Measurements from ENCODE around the gene WWOX.
"Not testable (repeated sequence)": the region's sequence is repeated elsewhere in the genome, so short reads cannot be mapped to it uniquely, and the experiment has no call there.

WWOX gene

DNA sequence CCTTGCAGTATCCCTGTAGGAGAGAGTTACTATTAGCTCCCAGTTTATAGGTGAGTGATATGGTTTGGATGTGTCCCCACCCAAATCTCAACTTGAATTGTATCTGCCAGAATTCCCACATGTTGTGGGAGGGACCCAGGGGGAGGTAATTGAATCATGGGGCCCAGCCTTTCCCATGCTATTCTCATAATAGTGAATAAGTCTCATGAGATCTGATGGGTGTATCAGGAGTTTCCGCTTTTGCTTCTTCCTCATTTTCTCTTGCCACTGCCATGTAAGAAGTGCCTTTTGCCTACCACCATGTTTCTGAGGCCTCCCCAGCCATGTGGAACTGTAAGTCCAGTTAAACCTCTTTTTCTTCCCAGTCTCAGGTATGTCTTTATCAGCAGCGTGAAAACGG lies 592.3 kb downstream of the WWOX start:
- DNase-seq (ENCODE audit: low spot score), result not testable (repeated sequence)

- DNase-seq (ENCODE audit: low spot score), result no peak
Measured at GRCh38 chr16:78693496-78693895, 594.0 kb downstream of the WWOX start.

GRCh38 chr16:78694414-78694813 lies 595.0 kb downstream of the WWOX start:
- DNase-seq (ENCODE audit: low spot score), result no peak

- no peak for DNase-seq (ENCODE audit: low spot score)
Measured at GRCh38 chr16:78695391-78695790, 595.9 kb downstream of the WWOX start.

DNA sequence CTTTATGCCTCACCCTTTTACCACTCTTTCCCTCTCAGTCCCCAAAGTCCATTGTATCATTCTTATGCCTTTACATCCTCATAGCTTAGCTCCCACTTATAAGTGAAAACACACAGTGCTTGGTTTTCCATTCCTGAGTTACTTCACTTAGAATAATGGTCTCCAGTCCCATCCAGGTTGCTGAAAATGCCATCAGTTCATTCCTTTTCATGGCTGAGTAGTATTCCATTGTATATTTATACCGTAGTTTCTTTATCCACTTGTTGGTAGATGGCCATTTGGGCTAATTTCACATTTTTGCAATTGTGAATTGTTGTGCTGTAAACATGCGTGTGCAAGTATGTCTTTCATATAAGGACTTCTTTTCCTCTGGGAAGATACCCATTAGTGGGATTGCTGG lies 597.3 kb downstream of the WWOX start:
- no peak for DNase-seq (ENCODE audit: low spot score)

- DNase-seq (ENCODE audit: low spot score), result no peak
Measured at GRCh38 chr16:78697426-78697825, 598.0 kb downstream of the WWOX start.

DNA sequence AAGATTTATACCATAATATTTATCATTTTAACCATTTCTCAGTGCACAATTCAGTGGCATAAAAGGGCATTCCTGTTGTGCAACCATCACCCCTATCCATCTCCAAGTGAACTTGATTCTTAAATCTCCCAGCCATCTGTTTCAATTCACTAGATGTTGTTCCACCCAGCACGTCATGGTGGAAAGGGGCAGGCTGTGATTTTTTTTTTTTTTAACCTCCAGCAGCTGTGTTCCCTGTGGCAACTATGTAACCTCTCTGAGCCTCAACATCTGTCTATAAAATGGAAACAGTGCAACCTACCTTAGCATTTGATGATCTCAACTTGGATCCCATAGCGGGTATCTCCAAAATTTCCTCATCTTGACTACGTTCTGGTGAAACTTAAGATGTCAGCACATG lies 604.5 kb downstream of the WWOX start:
- no peak for DNase-seq (ENCODE audit: low spot score)

DNA sequence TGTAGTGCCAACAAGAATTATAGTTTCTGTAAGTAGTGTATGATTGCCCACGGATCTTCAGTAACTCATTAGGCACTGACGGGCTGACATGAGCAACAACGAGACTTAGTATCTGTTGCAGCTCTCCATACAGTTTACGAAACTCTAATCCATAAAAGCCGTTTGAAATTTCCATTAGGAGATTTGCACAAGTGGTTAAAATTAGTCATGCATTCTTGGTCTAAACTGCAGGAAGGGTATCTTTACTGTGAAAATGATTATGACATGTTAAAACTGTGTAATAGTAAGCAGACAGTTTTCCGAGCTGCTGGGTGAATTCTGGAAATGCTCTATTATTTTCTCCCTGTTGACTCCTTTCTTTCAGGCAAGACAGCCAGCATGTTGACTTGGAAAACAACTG lies 605.0 kb downstream of the WWOX start:
- DNase-seq (ENCODE audit: low spot score), result no peak

- DNase-seq (ENCODE audit: low spot score), result no peak
Measured at GRCh38 chr16:78705694-78706093, 606.2 kb downstream of the WWOX start.

DNA sequence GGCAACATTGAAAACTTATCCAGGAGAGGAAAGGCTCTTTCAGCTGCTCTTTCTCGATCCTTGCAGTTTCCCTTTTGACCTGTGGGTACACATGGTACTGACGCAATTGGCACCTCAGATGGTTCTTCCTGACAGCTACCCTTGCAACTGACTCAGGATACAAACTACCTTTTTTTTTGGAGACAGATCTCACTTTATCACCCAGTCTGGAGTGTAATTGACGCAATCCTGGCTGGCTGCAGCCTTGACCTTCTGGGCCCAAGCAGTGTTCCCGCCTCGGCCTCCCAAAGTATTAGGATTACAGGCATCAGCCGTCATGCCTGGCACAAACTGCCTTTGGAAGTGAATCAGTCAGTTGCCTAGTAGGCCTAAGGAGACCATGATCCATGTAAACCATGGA lies 607.2 kb downstream of the WWOX start:
- no peak for DNase-seq (ENCODE audit: low spot score)

DNA sequence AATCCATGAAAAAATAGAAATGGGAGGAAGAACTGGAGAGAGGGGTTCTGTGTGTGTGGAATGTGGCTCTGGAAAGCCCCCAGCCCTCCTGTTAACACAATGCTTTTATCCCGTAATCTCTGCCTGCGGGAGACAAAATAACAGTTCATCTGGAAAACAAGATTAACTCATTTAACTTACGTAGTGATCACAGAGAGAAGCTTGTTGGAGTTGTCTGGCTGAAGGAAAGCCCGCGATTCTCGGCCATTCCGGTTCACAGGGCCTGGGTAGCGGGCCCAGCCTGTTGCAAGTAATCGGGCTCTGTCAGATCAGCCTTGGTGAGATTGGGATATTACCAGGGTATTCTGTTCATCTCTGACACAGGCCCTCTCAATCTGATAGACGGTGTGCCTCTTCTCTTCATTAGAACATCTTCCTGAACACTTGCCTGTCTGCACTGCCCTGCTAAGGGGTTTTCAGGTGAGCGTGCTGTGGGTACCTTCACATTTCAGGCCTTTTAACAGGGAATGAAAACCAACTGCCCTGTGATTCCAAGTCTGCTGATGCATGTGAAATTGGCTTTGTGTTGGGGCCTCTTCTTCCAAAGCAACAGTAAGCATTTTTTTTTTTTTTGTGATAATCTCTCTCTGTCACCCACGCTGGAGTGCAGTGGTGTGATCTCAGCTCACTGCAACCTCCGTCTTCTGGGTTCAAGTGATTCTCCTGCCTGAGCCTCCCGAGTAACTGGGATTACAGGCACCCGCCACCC lies 609.9 kb downstream of the WWOX start:
- DNase-seq (ENCODE audit: low spot score), result no peak

DNA sequence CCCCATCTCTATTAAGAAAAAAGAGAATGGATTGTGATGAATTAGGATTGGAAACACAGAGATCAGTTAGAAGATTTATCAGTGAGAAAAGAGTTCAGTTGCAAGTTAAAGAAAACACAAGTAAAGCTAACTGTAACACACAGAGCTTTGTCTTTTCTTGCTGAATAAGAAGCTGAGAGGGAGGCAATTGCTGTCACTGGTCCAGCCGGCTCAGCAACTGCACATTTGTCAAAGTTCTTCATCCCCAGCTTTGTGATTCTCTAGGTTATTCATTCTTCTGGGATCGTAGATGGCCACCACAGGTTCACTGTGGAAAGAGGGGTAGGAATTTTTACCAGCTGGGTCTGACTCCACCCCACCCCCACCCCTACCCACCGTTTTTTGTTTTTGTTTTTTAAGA lies 615.7 kb downstream of the WWOX start:
- no peak for DNase-seq (ENCODE audit: low spot score)

DNA sequence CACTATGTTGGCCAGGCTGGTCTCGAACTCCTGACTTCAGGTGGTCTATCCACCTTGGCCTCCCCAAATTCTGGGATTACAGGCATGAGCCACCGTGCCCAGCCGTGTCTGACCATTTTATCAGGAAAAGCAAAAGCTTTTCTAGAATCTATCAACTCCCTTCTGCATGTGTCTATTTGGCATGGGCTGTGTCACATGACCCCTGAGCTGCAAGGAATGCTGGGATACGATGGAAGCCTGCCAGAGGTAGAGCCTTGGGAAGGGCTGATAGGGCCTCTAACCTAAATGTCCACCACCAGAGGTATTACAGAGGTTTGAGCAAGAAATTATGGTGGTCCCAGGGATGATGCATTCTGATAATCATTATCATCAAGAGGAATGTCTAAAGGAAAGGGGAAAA lies 616.2 kb downstream of the WWOX start:
- DNase-seq (ENCODE audit: low spot score), result no peak

GRCh38 chr16:78718141-78718540 lies 618.7 kb downstream of the WWOX start:
- no peak for DNase-seq (ENCODE audit: low spot score)

GRCh38 chr16:78720416-78720815 lies 621.0 kb downstream of the WWOX start:
- no peak for DNase-seq (ENCODE audit: low spot score)

GRCh38 chr16:78727536-78727935 lies 628.1 kb downstream of the WWOX start:
- no peak for DNase-seq (ENCODE audit: low spot score)

DNA sequence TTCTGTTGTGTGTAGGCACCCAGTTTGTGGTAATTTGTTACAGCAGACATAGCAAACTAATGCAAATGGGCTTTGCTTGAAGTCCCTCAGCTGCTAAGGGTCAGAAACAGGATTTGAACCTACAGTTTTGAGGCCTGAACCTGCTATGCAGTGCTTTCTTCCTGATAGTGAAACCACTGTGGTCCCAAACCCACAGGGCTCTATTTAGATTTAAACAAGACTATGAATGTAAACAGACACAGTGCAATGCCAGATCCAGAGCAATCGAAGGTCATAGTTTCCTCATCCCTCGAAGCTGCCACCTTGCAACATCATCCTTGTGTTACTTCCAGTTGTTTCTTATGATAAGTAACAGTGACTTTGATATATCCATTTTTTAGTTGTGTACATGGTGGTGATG lies 630.2 kb downstream of the WWOX start:
- DNase-seq (ENCODE audit: low spot score), result no peak

GRCh38 chr16:78731785-78732184 lies 632.3 kb downstream of the WWOX start:
- no peak for DNase-seq (ENCODE audit: low spot score)

DNA sequence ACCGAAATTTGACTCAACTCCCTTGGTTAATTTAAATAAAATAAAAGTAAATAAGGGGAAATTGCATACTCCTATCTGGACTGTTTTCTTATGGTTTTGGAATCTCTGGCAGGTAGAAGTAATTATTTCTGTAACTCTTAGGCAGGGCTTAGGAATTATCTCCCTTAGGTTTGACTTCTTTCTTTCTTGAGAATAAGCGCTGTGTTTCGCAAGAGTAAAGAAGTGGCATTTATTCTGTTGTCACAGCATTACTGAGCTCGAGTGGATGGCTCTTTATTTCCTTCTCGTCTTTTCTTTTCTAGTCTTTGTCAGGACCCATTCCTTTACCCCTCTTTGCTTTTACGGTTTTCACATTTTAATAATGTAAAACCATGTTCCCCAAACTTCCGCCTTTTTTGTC lies 633.2 kb downstream of the WWOX start:
- no peak for DNase-seq (ENCODE audit: low spot score)

DNA sequence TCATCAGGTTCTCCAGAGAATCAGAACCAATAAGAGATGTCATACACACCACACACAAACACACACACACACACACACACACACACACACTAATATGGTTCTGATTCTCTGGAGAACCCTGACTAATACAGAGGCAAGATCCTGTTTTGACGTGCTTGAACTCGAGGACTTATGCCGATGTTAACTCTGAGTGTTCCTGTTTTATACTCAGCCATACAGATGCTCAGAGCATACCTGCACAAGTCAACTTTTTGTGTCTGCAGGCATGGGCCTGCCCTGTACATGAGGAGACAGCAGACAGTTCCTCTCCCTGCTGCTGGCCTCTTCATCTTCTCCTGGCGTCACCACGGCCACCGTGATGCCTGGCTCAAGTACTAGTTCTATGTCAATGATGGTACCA lies 635.9 kb downstream of the WWOX start:
- DNase-seq (ENCODE audit: low spot score), result no peak

- DNase-seq (ENCODE audit: low spot score), result no peak
Measured at GRCh38 chr16:78737630-78738029, 638.2 kb downstream of the WWOX start.

GRCh38 chr16:78738557-78738956 lies 639.1 kb downstream of the WWOX start:
- DNase-seq (ENCODE audit: low spot score), result no peak

- DNase-seq (ENCODE audit: low spot score), result no peak
Measured at GRCh38 chr16:78740269-78740668, 640.8 kb downstream of the WWOX start.

- DNase-seq (ENCODE audit: low spot score), result peak; percentile 40
Measured at GRCh38 chr16:78742501-78743283, 643.2 kb downstream of the WWOX start.
